ENCODE measurements around the gene UAP1. TPM values are rescaled to one million over a fixed set of nuclear protein-coding genes. Genes with fewer than 3 reads are reported as not detected.

The UAP1 gene
- polyA plus RNA-seq, 1 donor from 2014 or later = 40.1 TPM

GRCh38 chr1:162639718-162640117, 78.2 kb downstream of the UAP1 start:
- Histone ChIP-seq H3K9ac (ENCODE audit: low read length) (no peak overlapping the region), H3K9me2 (ENCODE audit: insufficient read depth, low read length) (no peaks in the 10 kb centered on the region)

GRCh38 chr1:162641114-162641513, 79.6 kb downstream of the UAP1 start:
- no peak overlapping the region for H3K9ac ChIP-seq (ENCODE audit: low read length)
- H3F3A ChIP-seq (ENCODE audit: insufficient read depth, low read length, poor library complexity, severe bottlenecking) = no peaks in the 10 kb centered on the region
- H3K36me3 ChIP-seq (ENCODE audit: insufficient read depth, low read length) = no peaks in the 10 kb centered on the region
- H3K27ac ChIP-seq (ENCODE audit: low read length) = no peak overlapping the region
- H3K27me3 ChIP-seq (ENCODE audit: insufficient read depth, low read depth, low read length) = no peaks in the 10 kb centered on the region
- no peak overlapping the region for H3K4me2 ChIP-seq (ENCODE audit: low read length)
- no peaks in the 10 kb centered on the region for H3K9me2 ChIP-seq (ENCODE audit: insufficient read depth, low read length)
- H3K9me3 ChIP-seq (ENCODE audit: low read length) = no peaks in the 10 kb centered on the region
- H3K4me3 ChIP-seq (ENCODE audit: low read length) = no peak overlapping the region
- TF ChIP-seq RAD21 (conservative IDR thresholded peaks at IDR 0.05) = no peak
- no peak for TF ChIP-seq EP300 (conservative IDR thresholded peaks at IDR 0.05; ENCODE audit: poor library complexity, severe bottlenecking)
- no peak for TF ChIP-seq CTCF (IDR thresholded peaks at IDR 0.05; ENCODE audit: poor library complexity, severe bottlenecking)
- H4K20me1 ChIP-seq (ENCODE audit: insufficient read depth) = no peaks in the 10 kb centered on the region
- no peaks in the 10 kb centered on the region for H3K79me2 ChIP-seq (replicated peaks; ENCODE audit: insufficient read depth, low read length)
- no peak overlapping the region for H2AFZ ChIP-seq (ENCODE audit: low read depth, low read length)

More at GRCh38 chr1:162639718-162640117, 78.2 kb downstream of the UAP1 start:
- no peaks in the 10 kb centered on the region for H3F3A ChIP-seq (ENCODE audit: insufficient read depth, low read length, poor library complexity, severe bottlenecking)
- H3K79me2 ChIP-seq (replicated peaks; ENCODE audit: insufficient read depth, low read length) = no peaks in the 10 kb centered on the region
- TF ChIP-seq CTCF (IDR thresholded peaks at IDR 0.05; ENCODE audit: poor library complexity, severe bottlenecking) = no peak
- no peak for TF ChIP-seq EP300 (conservative IDR thresholded peaks at IDR 0.05; ENCODE audit: poor library complexity, severe bottlenecking)
- TF ChIP-seq SMC3 (conservative IDR thresholded peaks at IDR 0.05; ENCODE audit: poor library complexity) = no peak
- TF ChIP-seq EZH2 (IDR thresholded peaks at IDR 0.05; ENCODE audit: borderline replicate concordance, insufficient read depth, low read length, poor library complexity, severe bottlenecking) = no peak
- no peak for TF ChIP-seq TAF1 (IDR thresholded peaks at IDR 0.05; ENCODE audit: low read depth)
- TF ChIP-seq POLR2AphosphoS5 (IDR thresholded peaks at IDR 0.05) = no peak
- no peak for TF ChIP-seq REST (IDR thresholded peaks at IDR 0.05; ENCODE audit: borderline replicate concordance)
- no peaks in the 10 kb centered on the region for H3K9me3 ChIP-seq (ENCODE audit: low read length)
- no peaks in the 10 kb centered on the region for H3K36me3 ChIP-seq (ENCODE audit: insufficient read depth, low read length)
- no peaks in the 10 kb centered on the region for H4K20me1 ChIP-seq (ENCODE audit: insufficient read depth)
- no peaks in the 10 kb centered on the region for H3K27me3 ChIP-seq (ENCODE audit: insufficient read depth, low read depth, low read length)
- no peak overlapping the region for H2AFZ ChIP-seq (ENCODE audit: low read depth, low read length)
- no peak overlapping the region for H3K27ac ChIP-seq (ENCODE audit: low read length)
- no peak overlapping the region for H3K4me2 ChIP-seq (ENCODE audit: low read length)
- no peak overlapping the region for H3K4me3 ChIP-seq (ENCODE audit: low read length)
